ENCODE data around the gene RBMS1.

The RBMS1 gene

GRCh38 chr2:160363961-160364360 is 129.6 kb downstream of the RBMS1 start:
- DNase-seq (ENCODE audit: low read depth in 3 of 3): no peak

GRCh38 chr2:160363055-160363454 is 130.6 kb downstream of the RBMS1 start:
- no peak for DNase-seq (ENCODE audit: low read depth in 3 of 3)

- DNase-seq (ENCODE audit: low read depth in 3 of 3): no peak
Measured at GRCh38 chr2:160362541-160362940, 131.1 kb downstream of the RBMS1 start.

- DNase-seq (ENCODE audit: low read depth in 3 of 3): no peak
Measured at GRCh38 chr2:160362018-160362417, 131.6 kb downstream of the RBMS1 start.

GRCh38 chr2:160360089-160360757 is 133.4 kb downstream of the RBMS1 start:
- no peak for DNase-seq (ENCODE audit: low read depth in 3 of 3)

- DNase-seq (ENCODE audit: low read depth in 3 of 3): no peak
Measured at GRCh38 chr2:160358046-160358445, 135.6 kb downstream of the RBMS1 start.

- no peak for DNase-seq (ENCODE audit: low read depth in 3 of 3)
Measured at GRCh38 chr2:160356485-160356884, 137.1 kb downstream of the RBMS1 start.

GRCh38 chr2:160355080-160355479 is 138.5 kb downstream of the RBMS1 start:
- no peak for DNase-seq (ENCODE audit: low read depth in 3 of 3)

- DNase-seq (ENCODE audit: low read depth in 3 of 3): no peak
Measured at GRCh38 chr2:160354677-160355076, 138.9 kb downstream of the RBMS1 start.

GRCh38 chr2:160353813-160354212 is 139.8 kb downstream of the RBMS1 start:
- DNase-seq (ENCODE audit: low read depth in 3 of 3): no peak

- DNase-seq (ENCODE audit: low read depth in 3 of 3): no peak
Measured at GRCh38 chr2:160353166-160353565, 140.4 kb downstream of the RBMS1 start.

- DNase-seq (ENCODE audit: low read depth in 3 of 3): no peak
Measured at GRCh38 chr2:160352500-160352899, 141.1 kb downstream of the RBMS1 start.

- no peak for DNase-seq (ENCODE audit: low read depth in 3 of 3)
Measured at GRCh38 chr2:160351956-160352355, 141.7 kb downstream of the RBMS1 start.

GRCh38 chr2:160349306-160349705 is 144.3 kb downstream of the RBMS1 start:
- DNase-seq (ENCODE audit: low read depth in 3 of 3): no peak

- DNase-seq (ENCODE audit: low read depth in 3 of 3): no peak
Measured at GRCh38 chr2:160347269-160347863, 146.2 kb downstream of the RBMS1 start.

- DNase-seq (ENCODE audit: low read depth in 3 of 3): no peak
Measured at GRCh38 chr2:160345071-160345764, 148.4 kb downstream of the RBMS1 start.

GRCh38 chr2:160343404-160343803 is 150.2 kb downstream of the RBMS1 start:
- DNase-seq (ENCODE audit: low read depth in 3 of 3): no peak

- no peak for DNase-seq (ENCODE audit: low read depth in 3 of 3)
Measured at GRCh38 chr2:160339726-160340125, 153.9 kb downstream of the RBMS1 start.

GRCh38 chr2:160338901-160339685 is 154.5 kb downstream of the RBMS1 start:
- no peak for DNase-seq (ENCODE audit: low read depth in 3 of 3)

- DNase-seq (ENCODE audit: low read depth in 3 of 3): no peak
Measured at GRCh38 chr2:160337728-160338127, 155.9 kb downstream of the RBMS1 start.

GRCh38 chr2:160336635-160337034 is 157.0 kb downstream of the RBMS1 start:
- no peak for DNase-seq (ENCODE audit: low read depth in 3 of 3)

- no peak for DNase-seq (ENCODE audit: low read depth in 3 of 3)
Measured at GRCh38 chr2:160336105-160336504, 157.5 kb downstream of the RBMS1 start.

Measured in stimulated activated CD4-positive, alpha-beta T cell treated with anti-CD3 and anti-CD28 coated beads, TNF-alpha, amount 100 ng/mL, for 48 hours (primary cell).